HG03045 (cell line): Measurements from ENCODE around the gene COL23A1.

Source experiments
- ATAC-seq: cut with Tn5 transposase; IDR thresholded peaks from one replicate; pipeline ENCODE4 v1.9.1; 2021; ENCODE audit warnings: mild to moderate bottlenecking, moderate library complexity; ENCODE audit not compliant: unreplicated experiment

The COL23A1 gene

GRCh38 chr5:178413988-178414387, 176.2 kb downstream of the COL23A1 start:
- no peak for ATAC-seq

GRCh38 chr5:178411083-178411482, 179.1 kb downstream of the COL23A1 start:
- no peak for ATAC-seq

- ATAC-seq = no peak
Observed at GRCh38 chr5:178407646-178408045, 182.5 kb downstream of the COL23A1 start.

- ATAC-seq = no peak
Observed at GRCh38 chr5:178404987-178405386, 185.2 kb downstream of the COL23A1 start.

GRCh38 chr5:178403956-178404600, 186.1 kb downstream of the COL23A1 start:
- ATAC-seq = no peak

- no peak for ATAC-seq
Observed at GRCh38 chr5:178403351-178403750, 186.8 kb downstream of the COL23A1 start.

GRCh38 chr5:178399701-178400095, 190.5 kb downstream of the COL23A1 start:
- no peak for ATAC-seq

- no peak for ATAC-seq
Observed at GRCh38 chr5:178398901-178399700, 191.1 kb downstream of the COL23A1 start.

GRCh38 chr5:178396796-178397720, 193.1 kb downstream of the COL23A1 start:
- ATAC-seq = no peak

GRCh38 chr5:178394074-178394473, 196.1 kb downstream of the COL23A1 start:
- no peak for ATAC-seq

- no peak for ATAC-seq
Observed at GRCh38 chr5:178392931-178393394, 197.2 kb downstream of the COL23A1 start.

GRCh38 chr5:178392386-178392785, 197.8 kb downstream of the COL23A1 start:
- no peak for ATAC-seq

- no peak for ATAC-seq
Observed at GRCh38 chr5:178391480-178391879, 198.7 kb downstream of the COL23A1 start.

GRCh38 chr5:178389796-178390195, 200.4 kb downstream of the COL23A1 start:
- no peak for ATAC-seq

GRCh38 chr5:178389026-178389729, 201.0 kb downstream of the COL23A1 start:
- no peak for ATAC-seq

GRCh38 chr5:178388386-178389025, 201.7 kb downstream of the COL23A1 start:
- ATAC-seq = no peak

- no peak for ATAC-seq
Observed at GRCh38 chr5:178387856-178388190, 202.4 kb downstream of the COL23A1 start.

- ATAC-seq = no peak
Observed at GRCh38 chr5:178387061-178387855, 202.9 kb downstream of the COL23A1 start.

GRCh38 chr5:178386336-178386931, 203.8 kb downstream of the COL23A1 start:
- ATAC-seq = no peak
